Panc1 (cell line): ENCODE data around the gene CEP44. TPM values are rescaled to one million over a fixed set of nuclear protein-coding genes. Genes with fewer than 3 reads are reported as not detected.

Experiments used
- ATAC-seq: fragments of 200-7000 bp; cut with Tn5 transposase; 2 replicates; pipeline ENCODE4 v1.9.1; 2020; ENCODE audit warnings: mild to moderate bottlenecking, moderate library complexity
- BruUV-seq: library from RNA; stranded (reverse); fragments of 400-500 nt; replicated peaks from 2 replicates; lab custom pipeline; 2021; lab: Mats Ljungman, UMichigan
- CTCF ChIA-PET: fragments of 300-600 bp; sonication (Branson Sonifier 250); formaldehyde crosslinking; loops from one replicate; lab custom pipeline; 2022; ENCODE audit warnings: antibody characterized with exemption; lab: Charles Lee
- POLR2A ChIA-PET: fragments of 300-600 bp; sonication (Branson Sonifier 250); formaldehyde crosslinking; loops from one replicate; lab custom pipeline; 2022; ENCODE audit warnings: antibody characterized with exemption; lab: Charles Lee
- DNase-seq: peaks from one replicate; pipeline ENCODE4 v3.0.0-alpha.2; 2010; ENCODE audit warnings: low read depth, low spot score
- H3K27ac ChIP-seq: 2 replicates; pipeline ENCODE4 v1.5.1; 2011; ENCODE audit warnings: mild to moderate bottlenecking, low read length, inconsistent platforms
- H3K27me3 ChIP-seq: fragments of 200-500 bp; sonication (Bioruptor generic); 2 replicates; pipeline ENCODE4 v1.6.0; 2014; ENCODE audit warnings: low read length, inconsistent platforms; ENCODE audit not compliant: control insufficient read depth, insufficient read depth
- H3K36me3 ChIP-seq: fragments of 200-500 bp; sonication (Bioruptor generic); 2 replicates; pipeline ENCODE4 v1.5.1; 2014; ENCODE audit warnings: inconsistent platforms, mild to moderate bottlenecking, low read length, moderate library complexity; ENCODE audit not compliant: control insufficient read depth, insufficient read depth
- H3K4me1 ChIP-seq: 2 replicates; pipeline ENCODE4 v1.5.1; 2011; ENCODE audit warnings: inconsistent platforms, mild to moderate bottlenecking, low read length, moderate library complexity; ENCODE audit not compliant: control insufficient read depth, insufficient read depth
- H3K4me3 ChIP-seq, 2 experiments: 2 replicates each; pipeline ENCODE4 v1.5.1; 2011 to 2012; ENCODE audit warnings: low read depth in 2 of 2, low read length in 2 of 2, mild to moderate bottlenecking in 2 of 2, inconsistent platforms in 1 of 2, moderate library complexity in 1 of 2
- H3K9me3 ChIP-seq: fragments of 200-500 bp; sonication (Bioruptor generic); 2 replicates; pipeline ENCODE4 v1.5.1; 2014; ENCODE audit warnings: low read depth, mild to moderate bottlenecking, inconsistent platforms, low read length, moderate library complexity; ENCODE audit not compliant: control insufficient read depth, insufficient read depth
- POLR2AphosphoS5 ChIP-seq: IDR thresholded peaks from 2 replicates; pipeline ENCODE4 v1.6.1; 2012; ENCODE audit warnings: mild to moderate bottlenecking, low read depth, low read length, moderate library complexity
- SIN3A ChIP-seq: IDR thresholded peaks from 2 replicates; pipeline ENCODE4 v1.6.1; 2012; ENCODE audit warnings: low read depth, mild to moderate bottlenecking, low read length, moderate library complexity, borderline replicate concordance; ENCODE audit not compliant: insufficient read depth
- TCF7L2 ChIP-seq: IDR thresholded peaks from 2 replicates; pipeline ENCODE4 v1.6.1; 2011; ENCODE audit warnings: mild to moderate bottlenecking, low read depth, low read length, inconsistent platforms
- in situ Hi-C: cut with HindIII; loops from 2 replicates; pipeline ENCODE4 v1.10.0; 2016; ENCODE audit warnings: low sequenced_read_pairs, low pct_unique_long_range_greater_than_20kb
- intact Hi-C: fragments of 100-400 bp; cut with micrococcal nuclease; formaldehyde crosslinking; loops from one replicate; pipeline ENCODE4 v1.10.0; 2022; ENCODE audit not compliant: unreplicated experiment
- total RNA-seq: library from RNA; stranded (reverse); gene quantifications from one replicate; pipeline ENCODE4 v1.2.1, GENCODE V29; 2021; ENCODE audit not compliant: unreplicated experiment
- TF ChIP-seq, protein P1 (sequence below): fragments of 450-650 bp; IDR thresholded peaks from 2 replicates; pipeline ENCODE4 v1.5.1; 2017; ENCODE audit warnings: mild to moderate bottlenecking
- TF ChIP-seq, protein P2 (sequence below), 2 experiments: IDR thresholded peaks; 2 replicates each; pipeline ENCODE4 v1.6.1; 2011 to 2012; ENCODE audit warnings: low read depth in 2 of 2, control low read depth in 1 of 2, low read length in 1 of 2, mild to moderate bottlenecking in 1 of 2, moderate library complexity in 1 of 2; ENCODE audit not compliant: insufficient read depth in 1 of 2

CEP44 gene
- total RNA-seq, 1 experiment from 2014 or later: 9.8 TPM

DNA sequence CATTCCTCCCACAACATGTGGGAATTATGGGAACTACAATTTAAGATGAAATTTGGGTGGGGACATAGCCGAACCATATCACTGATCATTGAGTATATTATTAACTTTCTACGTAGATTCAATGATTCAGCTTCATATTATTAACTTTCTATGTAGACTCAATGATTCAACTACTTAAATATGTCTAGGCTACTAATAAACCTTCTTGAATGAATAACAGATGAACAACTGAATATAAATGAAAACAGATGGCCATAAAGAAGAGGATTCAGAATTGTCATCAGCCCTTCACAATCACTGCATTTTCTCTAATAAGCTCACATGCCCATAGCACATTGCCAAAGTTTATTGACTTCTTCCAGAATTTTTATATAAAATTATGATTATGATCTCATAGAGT, 57.0 kb downstream of the CEP44 start:
- no peaks in the 10 kb centered on the region for H3K9me3 ChIP-seq
- ATAC-seq (no peak), DNase-seq (no peak)
- no peak overlapping the region for H3K4me3 ChIP-seq
- intact Hi-C loops (no loop called here), in situ Hi-C loops (no loop called here)
- H3K27me3 ChIP-seq: no peaks in the 10 kb centered on the region
- no peak overlapping the region for H3K27ac ChIP-seq
- no peaks in the 10 kb centered on the region for H3K36me3 ChIP-seq
- no TSS peak for BruUV-seq
- ChIA-PET POLR2A (no interaction called here), CTCF (no interaction called here)
- H3K4me1 ChIP-seq: no peaks in the 10 kb centered on the region
- TF ChIP-seq, protein P1, sequence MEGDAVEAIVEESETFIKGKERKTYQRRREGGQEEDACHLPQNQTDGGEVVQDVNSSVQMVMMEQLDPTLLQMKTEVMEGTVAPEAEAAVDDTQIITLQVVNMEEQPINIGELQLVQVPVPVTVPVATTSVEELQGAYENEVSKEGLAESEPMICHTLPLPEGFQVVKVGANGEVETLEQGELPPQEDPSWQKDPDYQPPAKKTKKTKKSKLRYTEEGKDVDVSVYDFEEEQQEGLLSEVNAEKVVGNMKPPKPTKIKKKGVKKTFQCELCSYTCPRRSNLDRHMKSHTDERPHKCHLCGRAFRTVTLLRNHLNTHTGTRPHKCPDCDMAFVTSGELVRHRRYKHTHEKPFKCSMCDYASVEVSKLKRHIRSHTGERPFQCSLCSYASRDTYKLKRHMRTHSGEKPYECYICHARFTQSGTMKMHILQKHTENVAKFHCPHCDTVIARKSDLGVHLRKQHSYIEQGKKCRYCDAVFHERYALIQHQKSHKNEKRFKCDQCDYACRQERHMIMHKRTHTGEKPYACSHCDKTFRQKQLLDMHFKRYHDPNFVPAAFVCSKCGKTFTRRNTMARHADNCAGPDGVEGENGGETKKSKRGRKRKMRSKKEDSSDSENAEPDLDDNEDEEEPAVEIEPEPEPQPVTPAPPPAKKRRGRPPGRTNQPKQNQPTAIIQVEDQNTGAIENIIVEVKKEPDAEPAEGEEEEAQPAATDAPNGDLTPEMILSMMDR: no peak
- TF ChIP-seq, protein P2, sequence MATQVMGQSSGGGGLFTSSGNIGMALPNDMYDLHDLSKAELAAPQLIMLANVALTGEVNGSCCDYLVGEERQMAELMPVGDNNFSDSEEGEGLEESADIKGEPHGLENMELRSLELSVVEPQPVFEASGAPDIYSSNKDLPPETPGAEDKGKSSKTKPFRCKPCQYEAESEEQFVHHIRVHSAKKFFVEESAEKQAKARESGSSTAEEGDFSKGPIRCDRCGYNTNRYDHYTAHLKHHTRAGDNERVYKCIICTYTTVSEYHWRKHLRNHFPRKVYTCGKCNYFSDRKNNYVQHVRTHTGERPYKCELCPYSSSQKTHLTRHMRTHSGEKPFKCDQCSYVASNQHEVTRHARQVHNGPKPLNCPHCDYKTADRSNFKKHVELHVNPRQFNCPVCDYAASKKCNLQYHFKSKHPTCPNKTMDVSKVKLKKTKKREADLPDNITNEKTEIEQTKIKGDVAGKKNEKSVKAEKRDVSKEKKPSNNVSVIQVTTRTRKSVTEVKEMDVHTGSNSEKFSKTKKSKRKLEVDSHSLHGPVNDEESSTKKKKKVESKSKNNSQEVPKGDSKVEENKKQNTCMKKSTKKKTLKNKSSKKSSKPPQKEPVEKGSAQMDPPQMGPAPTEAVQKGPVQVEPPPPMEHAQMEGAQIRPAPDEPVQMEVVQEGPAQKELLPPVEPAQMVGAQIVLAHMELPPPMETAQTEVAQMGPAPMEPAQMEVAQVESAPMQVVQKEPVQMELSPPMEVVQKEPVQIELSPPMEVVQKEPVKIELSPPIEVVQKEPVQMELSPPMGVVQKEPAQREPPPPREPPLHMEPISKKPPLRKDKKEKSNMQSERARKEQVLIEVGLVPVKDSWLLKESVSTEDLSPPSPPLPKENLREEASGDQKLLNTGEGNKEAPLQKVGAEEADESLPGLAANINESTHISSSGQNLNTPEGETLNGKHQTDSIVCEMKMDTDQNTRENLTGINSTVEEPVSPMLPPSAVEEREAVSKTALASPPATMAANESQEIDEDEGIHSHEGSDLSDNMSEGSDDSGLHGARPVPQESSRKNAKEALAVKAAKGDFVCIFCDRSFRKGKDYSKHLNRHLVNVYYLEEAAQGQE (IDR thresholded peaks at IDR 0.05; ENCODE audit: insufficient read depth in 1 of 2, low read depth in 2 of 2, low read length in 1 of 2): no peak
- TF ChIP-seq SIN3A (no peak), TCF7L2 (no peak), POLR2AphosphoS5 (no peak)

DNA sequence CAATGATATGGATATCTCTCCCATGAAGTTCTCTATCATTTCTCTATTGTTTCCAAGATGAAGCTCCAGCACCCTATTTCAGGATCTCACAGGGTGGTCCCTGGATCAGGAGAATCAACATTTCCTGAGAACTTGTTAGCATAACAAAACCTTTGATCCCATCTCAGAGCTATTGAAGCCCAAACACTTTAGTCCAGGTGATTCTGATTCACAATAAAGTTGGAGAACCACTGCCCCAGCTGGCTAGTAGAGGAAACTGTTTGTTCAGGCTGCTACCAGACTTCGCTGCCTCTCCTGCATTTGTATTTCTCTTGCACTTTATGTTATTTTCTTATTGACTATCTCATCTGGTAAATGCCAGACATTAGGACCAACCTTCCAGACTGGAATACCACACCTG, 65.4 kb downstream of the CEP44 start:
- DNase-seq (no peak), ATAC-seq (no peak)
- Histone ChIP-seq H3K27ac (no peak overlapping the region), H3K36me3 (no peaks in the 10 kb centered on the region), H3K4me1 (no peaks in the 10 kb centered on the region), H3K9me3 (no peaks in the 10 kb centered on the region), H3K27me3 (no peaks in the 10 kb centered on the region), H3K4me3 (no peak overlapping the region)
- no TSS peak for BruUV-seq
- intact Hi-C loops: no loop called here
- POLR2A ChIA-PET: no interaction called here
- TF ChIP-seq SIN3A (no peak), TCF7L2 (no peak), POLR2AphosphoS5 (no peak)
- TF ChIP-seq, protein P1: no peak
- TF ChIP-seq, protein P2 (IDR thresholded peaks at IDR 0.05; ENCODE audit: insufficient read depth in 1 of 2, low read depth in 2 of 2, low read length in 1 of 2): no peak
- CTCF ChIA-PET: no interaction called here
- in situ Hi-C loops: no loop called here
